Heart right ventricle (tissue), 16 donors: Measurements from ENCODE around the gene MYO15B. TPM values are rescaled to one million over a fixed set of nuclear protein-coding genes. Genes with fewer than 3 reads are reported as not detected.
A peak's percentile ranks its signal among the peaks of the same experiment; 100 is the strongest.

ENCODE experiments used
- ATAC-seq, 8 donors: fragments of 200-7000 bp; cut with Tn5 transposase; one replicate each; pipeline ENCODE4 v1.9.1; 2020; ENCODE audit warnings: mild to moderate bottlenecking in 8 of 8, moderate library complexity in 8 of 8, moderate number of reproducible peaks in 1 of 8
- DNase-seq, 2 donors: peaks; one replicate each; pipeline ENCODE4 v3.0.0-alpha.2; 2020
- H3K27ac ChIP-seq, 10 donors: fragments of 200-600 bp; sonication (generic) in 2 of 10; one replicate each; pipeline versions ENCODE4 v1.5.0 to v1.8.0; 2020 to 2022; ENCODE audit warnings: mild to moderate bottlenecking in 3 of 10
- H3K27me3 ChIP-seq, 7 donors: fragments of 200-600 bp; one replicate each; pipeline ENCODE4 v1.8.0; 2021 to 2022; ENCODE audit warnings: mild to moderate bottlenecking in 2 of 7
- H3K36me3 ChIP-seq, 9 donors: fragments of 200-600 bp; sonication (generic) in 1 of 9; one replicate each; pipeline versions ENCODE4 v1.5.0 to v1.8.0; 2020 to 2022; ENCODE audit warnings: mild to moderate bottlenecking in 2 of 9
- H3K4me1 ChIP-seq, 9 donors: fragments of 200-600 bp; sonication (generic) in 1 of 9; one replicate each; pipeline versions ENCODE4 v1.5.0 to v1.8.0; 2020 to 2022; ENCODE audit warnings: mild to moderate bottlenecking in 4 of 9
- H3K4me3 ChIP-seq, 10 donors: fragments of 200-600 bp; sonication (generic) in 2 of 10; one replicate each; pipeline versions ENCODE4 v1.5.0 to v1.8.0; 2020 to 2022; ENCODE audit warnings: mild to moderate bottlenecking in 7 of 10, moderate library complexity in 2 of 10
- H3K9me3 ChIP-seq, 11 donors: fragments of 200-600 bp in 10 of 11; sonication (generic) in 2 of 11; one replicate each; pipeline versions ENCODE4 v1.5.0 to v1.8.0; 2013 to 2022; ENCODE audit warnings: mild to moderate bottlenecking in 2 of 11, control low read depth in 1 of 11, moderate library complexity in 1 of 11
- WGBS, 2 donors: extraction: QIAGEN DNeasy Blood & Tissue Kit; methylation state at CpG; one replicate each; pipeline ENCODE4 v1.1.7; 2013; ENCODE audit warnings: inconsistent platforms in 1 of 2; 5-methylcytosine and 5-hydroxymethylcytosine counted together
- intact Hi-C, 10 donors: fragments of 100-400 bp; cut with DNase I; formaldehyde crosslinking; loops; one replicate each; pipeline versions ENCODE4 v1.11.1 to v1.14.2; 2022
- polyA plus RNA-seq, 2 donors: library from polyadenylated mRNA; stranded (reverse); fragments of 200-250 nt; gene quantifications; one replicate each; pipeline ENCODE4 v1.2.3, GENCODE V29; 2013
- total RNA-seq, 10 donors: library from RNA; stranded (reverse); fragmentation: NEBNext Ultra II Directional in 3 of 10; extraction: Animal tissue kit (Norgen Biotek cat#: 25700) in 3 of 10; gene quantifications; one replicate each; pipeline versions ENCODE4 v1.2.1 to v1.2.4, GENCODE V29; 2021 to 2023
- TF ChIP-seq, protein P1 (sequence below), 9 donors: fragments of 200-600 bp; sonication (generic) in 2 of 9; IDR thresholded peaks; one replicate each; pipeline versions ENCODE4 v1.5.0 to v1.8.0; 2021 to 2022; ENCODE audit warnings: antibody characterized with exemption in 9 of 9, mild to moderate bottlenecking in 5 of 9, moderate library complexity in 1 of 9
- donor health status: Arrhythmogenic right ventricular cardiomyopathy.
- donor health status: ischemic (EF 13 %, LVEDD 7.1; RV severe dilation, severe dysfunction).
- donor health status: healthy with polysubstance abuse.
- donor health status: DM: no; HTN: yes; CAD: no.
- donor health status: DM: no; HTN: no; CAD: no.
- donor health status: ischemic (EF 25% LVEDD 6.9; RV normal size, moderate dysfunction).
- donor health status: ischemic (EF 25% LVEDD 5.7; RV mildly dilated, moderate dysfunction).
- donor health status: healthy.
- donor health status: DM: yes; HTN: yes; CAD: no.
- donor health status: Ischemic cardiomyopathy.
- donor health status: ischemic (EF 35%, LVEDD 5.7; RV mildly dilated, moderate dysfunction).
- donor health status: nonischemic (EF 11% LVEDD 7.7; RV severe dilation, severe dysfunction).
- donor health status: DM: yes; HTN: yes; CAD: no.
- donor health status: PGD.
- donor health status: ischemic (EF 29% LVEDD 5.4; RV normal size, mild dysfunction).
- donor health status: nonischemic (EF 23%, LVEDD 6.1; RV moderate dilation, normal function).

MYO15B gene
- total and polyA plus RNA-seq, 12 donors = 27.9 to 205 (median 45.8) TPM

DNA sequence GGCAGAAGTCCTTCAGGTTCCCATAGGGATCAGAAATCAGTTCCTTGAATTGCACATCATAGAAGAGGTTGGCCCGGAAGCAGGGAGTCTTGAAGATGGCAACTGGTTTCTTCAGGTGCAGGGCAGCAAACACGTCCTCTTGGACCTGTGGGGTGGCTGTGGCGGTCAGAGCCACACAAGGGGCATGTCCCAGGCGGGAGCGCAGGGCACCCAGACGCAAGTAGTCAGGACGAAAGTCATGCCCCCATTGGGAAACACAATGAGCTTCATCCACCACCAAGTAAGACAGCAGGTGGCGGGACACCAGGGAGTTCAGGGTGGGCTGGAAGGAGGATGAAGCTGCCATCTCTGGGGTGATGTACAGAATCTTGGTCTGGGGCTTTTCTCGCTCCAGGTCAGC, 74.9 kb downstream of the MYO15B start:
- Histone ChIP-seq H3K27ac (no peak overlapping the region), H3K9me3 (no peaks in the 10 kb centered on the region), H3K4me3 (no peak overlapping the region), H3K27me3 (no peaks in the 10 kb centered on the region), H3K36me3 (peaks cover 0 to 72% (median 27%) of the 10 kb centered on the region in 9 donors), H3K4me1 (peaks cover 6 to 12% (median 12%) of the 10 kb centered on the region in 9 donors)
- DNase-seq = no peak
- 96 to 97% methylated on average over 9 of the region's 9 CpGs for WGBS, 2 donors
- no peak for ATAC-seq
- intact Hi-C loops = no loop called here
- TF ChIP-seq, protein P1, sequence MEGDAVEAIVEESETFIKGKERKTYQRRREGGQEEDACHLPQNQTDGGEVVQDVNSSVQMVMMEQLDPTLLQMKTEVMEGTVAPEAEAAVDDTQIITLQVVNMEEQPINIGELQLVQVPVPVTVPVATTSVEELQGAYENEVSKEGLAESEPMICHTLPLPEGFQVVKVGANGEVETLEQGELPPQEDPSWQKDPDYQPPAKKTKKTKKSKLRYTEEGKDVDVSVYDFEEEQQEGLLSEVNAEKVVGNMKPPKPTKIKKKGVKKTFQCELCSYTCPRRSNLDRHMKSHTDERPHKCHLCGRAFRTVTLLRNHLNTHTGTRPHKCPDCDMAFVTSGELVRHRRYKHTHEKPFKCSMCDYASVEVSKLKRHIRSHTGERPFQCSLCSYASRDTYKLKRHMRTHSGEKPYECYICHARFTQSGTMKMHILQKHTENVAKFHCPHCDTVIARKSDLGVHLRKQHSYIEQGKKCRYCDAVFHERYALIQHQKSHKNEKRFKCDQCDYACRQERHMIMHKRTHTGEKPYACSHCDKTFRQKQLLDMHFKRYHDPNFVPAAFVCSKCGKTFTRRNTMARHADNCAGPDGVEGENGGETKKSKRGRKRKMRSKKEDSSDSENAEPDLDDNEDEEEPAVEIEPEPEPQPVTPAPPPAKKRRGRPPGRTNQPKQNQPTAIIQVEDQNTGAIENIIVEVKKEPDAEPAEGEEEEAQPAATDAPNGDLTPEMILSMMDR (IDR thresholded peaks at IDR 0.05) = no peak

DNA sequence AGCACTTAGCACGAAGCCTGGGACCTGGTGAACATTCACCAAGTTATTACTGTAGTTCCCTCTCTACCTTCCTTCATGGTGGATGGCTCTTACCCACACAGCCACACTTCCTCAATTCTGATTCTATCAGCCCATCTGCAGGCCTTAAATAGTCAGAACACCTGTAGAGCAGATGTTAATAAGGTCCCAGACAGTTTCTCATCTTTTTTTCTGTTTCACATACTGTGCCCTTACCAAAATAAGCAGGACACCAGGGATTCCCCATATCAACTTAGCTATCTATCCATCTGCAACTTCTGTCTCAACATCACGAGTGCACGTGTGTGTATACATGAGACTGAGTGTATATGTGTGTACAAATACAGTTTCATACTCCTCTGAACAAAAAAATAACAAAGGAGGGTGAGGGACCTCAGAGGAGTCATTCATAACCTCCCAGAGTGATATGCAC, 76.5 kb downstream of the MYO15B start:
- Histone ChIP-seq H3K27me3 (no peaks in the 10 kb centered on the region), H3K36me3 (peaks cover 0 to 65% (median 32%) of the 10 kb centered on the region in 9 donors)
- 63 to 93% methylated on average over 3 of the region's 3 CpGs for WGBS, 2 donors

DNA sequence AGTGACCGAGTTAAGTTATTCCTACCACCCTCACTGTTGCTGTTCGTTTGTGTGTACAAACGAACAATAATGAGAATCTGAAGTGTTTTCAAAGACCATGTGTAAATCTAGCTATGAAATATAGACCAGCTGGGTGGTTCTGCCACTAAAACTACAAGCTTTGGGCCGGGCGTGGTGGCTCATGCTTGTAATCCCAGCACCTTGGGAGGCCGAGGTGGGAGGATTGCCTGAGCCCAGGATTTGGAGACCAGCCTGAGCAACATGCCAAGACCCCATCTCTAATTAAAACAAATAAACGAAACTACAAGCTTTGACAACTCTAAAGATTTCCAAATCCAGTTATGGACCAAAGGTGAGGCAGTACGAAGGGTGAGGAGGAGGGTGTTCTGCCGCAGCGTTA, 78.4 kb downstream of the MYO15B start:
- H3K4me1 ChIP-seq = peaks cover 12 to 35% (median 24%) of the 10 kb centered on the region in 9 donors
- ATAC-seq = no peak
- H3K4me3 ChIP-seq = peak overlapping the region in 8 of 10 donors; percentile 62 to 100 (median 86)
- H3K27me3 ChIP-seq = no peaks in the 10 kb centered on the region
- intact Hi-C loops = no loop called here
- H3K9me3 ChIP-seq = no peaks in the 10 kb centered on the region
- peaks cover 0 to 65% (median 36%) of the 10 kb centered on the region in 9 donors for H3K36me3 ChIP-seq
- H3K27ac ChIP-seq = no peak overlapping the region
- TF ChIP-seq, protein P1 (IDR thresholded peaks at IDR 0.05) = no peak
- DNase-seq = no peak
- WGBS, 2 donors = 86 to 87% methylated on average over 10 of the region's 10 CpGs

More for the DNA sequence above, 76.5 kb downstream of the MYO15B start:
- Histone ChIP-seq H3K9me3 (no peaks in the 10 kb centered on the region), H3K4me3 (no peak overlapping the region), H3K4me1 (peaks cover 12 to 28% (median 23%) of the 10 kb centered on the region in 9 donors), H3K27ac (no peak overlapping the region)
- TF ChIP-seq, protein P1 (IDR thresholded peaks at IDR 0.05) = no peak
- intact Hi-C loops = no loop called here
- no peak for DNase-seq
- no peak for ATAC-seq

DNA sequence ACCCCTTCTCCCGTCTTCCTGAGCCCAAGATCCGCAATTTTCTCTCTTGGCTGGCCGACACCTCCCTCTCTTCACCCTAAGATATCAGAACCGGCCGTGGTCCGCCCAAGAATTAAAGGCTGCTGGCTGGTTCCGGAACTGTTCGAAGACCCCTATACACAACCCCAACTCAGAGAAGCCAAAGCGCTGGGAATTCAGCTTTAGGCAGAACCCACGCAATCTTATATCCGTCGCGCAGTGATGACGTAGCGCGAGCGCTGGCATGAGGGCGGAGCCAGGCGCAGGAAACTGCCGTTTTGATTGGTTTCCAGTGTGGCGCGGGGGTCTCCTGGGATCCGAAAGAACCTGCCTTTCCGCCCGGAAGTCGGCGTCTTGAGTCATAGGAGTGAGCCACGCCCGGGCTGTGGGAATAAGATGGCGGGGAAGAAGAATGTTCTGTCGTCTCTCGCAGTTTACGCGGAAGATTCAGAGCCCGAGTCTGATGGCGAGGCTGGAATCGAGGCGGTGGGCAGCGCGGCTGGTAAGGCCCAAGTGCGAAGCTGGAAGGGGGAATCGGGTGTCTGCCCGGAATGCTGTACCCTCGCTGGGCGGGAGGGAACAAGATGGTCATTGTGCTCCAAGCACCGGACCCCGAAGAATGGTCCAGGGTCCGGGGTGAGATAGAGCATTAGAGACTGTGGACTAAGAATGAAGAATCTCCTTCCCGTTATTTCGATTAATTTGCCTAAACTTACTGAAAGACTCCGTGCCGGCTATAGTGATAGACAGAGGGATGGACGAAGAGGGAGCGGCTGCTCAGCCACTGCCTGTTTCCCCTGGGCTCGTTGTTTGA, 79.6 kb downstream of the MYO15B start, which contains the start of the genes RECQL5 and SAP30BP:
TSS of gene RECQL5 (minus strand) at position 196 of the 832 bp plus-strand sequence. CDS start 597 bp downstream, outside the sequence.
TSS of gene SAP30BP (plus strand) at position 380 of the 832 bp plus-strand sequence. CDS start at position 415, 35 bp downstream.
- H3K27me3 ChIP-seq = no peaks in the 10 kb centered on the region
- WGBS, 2 donors = 1% methylated on average over 55 of the region's 55 CpGs
- peak within 1 kb of the TSS; percentile 46 to 94 (median 86) for H3K27ac ChIP-seq
- H3K9me3 ChIP-seq = no peaks in the 10 kb centered on the region
- peaks cover 0 to 65% (median 37%) of the 10 kb centered on the region in 9 donors for H3K36me3 ChIP-seq
- peaks cover 12 to 36% (median 24%) of the 10 kb centered on the region in 9 donors for H3K4me1 ChIP-seq
- DNase-seq (peak; percentile 98), ATAC-seq (peak; percentile 99 to 100 (median 100))
- intact Hi-C loops = no loop called here
- TF ChIP-seq, protein P1 (IDR thresholded peaks at IDR 0.05) = no peak
- H3K4me3 ChIP-seq = peak within 1 kb of the TSS; percentile 62 to 100 (median 86)
